ENCODE measurements around the gene ABCA3. TPM values are rescaled to one million over a fixed set of nuclear protein-coding genes. Genes with fewer than 3 reads are reported as not detected.

ABCA3 gene
- total RNA-seq, 4 donors from 2014 or later = 7.5 to 27.5 (median 12.3) TPM

DNA sequence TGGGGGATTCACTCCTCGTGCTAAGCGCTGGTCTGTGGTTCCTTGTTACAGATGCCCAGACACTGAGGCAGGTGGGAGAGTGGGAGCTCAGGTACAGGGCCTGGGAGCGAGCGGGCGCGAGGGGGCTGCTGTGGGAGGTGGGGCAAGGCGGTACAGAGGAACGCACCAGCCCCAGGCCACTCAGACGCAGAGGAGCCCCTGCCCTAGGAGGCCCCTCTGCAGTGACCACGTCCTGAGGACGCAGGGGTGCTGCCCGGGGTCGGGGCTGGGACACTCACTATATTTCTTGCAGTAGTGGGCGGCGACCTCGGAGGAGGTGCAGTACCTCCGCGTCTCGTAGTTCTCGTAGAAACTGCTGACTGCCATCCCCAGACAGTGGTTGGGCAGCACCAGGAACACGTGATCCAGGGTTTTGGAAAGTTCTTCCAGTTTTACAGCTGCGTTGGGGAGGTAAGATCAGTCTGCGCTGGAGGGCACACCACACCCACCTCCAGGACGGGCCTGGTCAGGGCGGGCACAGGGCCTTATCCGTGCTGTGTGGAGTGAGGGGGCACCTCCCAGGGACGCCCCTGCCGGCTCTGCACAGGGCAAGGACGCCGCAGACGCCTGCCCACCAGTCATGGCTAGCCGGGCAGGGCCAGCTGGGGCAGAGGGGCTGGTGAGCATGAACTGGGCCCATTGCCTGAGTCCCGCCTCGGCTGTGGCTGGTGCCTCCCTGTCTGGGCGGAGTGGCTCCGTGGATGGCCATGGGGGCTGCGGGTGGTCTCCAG lies 56.3 kb downstream of the ABCA3 start:
- no peaks in the 10 kb centered on the region for H3K4me1 ChIP-seq
- ATAC-seq = no peak
- H3K36me3 ChIP-seq = peaks cover 0 to 89% of the 10 kb centered on the region in 2 donors
- no peaks in the 10 kb centered on the region for H3K27me3 ChIP-seq
- H3K4me3 ChIP-seq = no peak overlapping the region
- no peaks in the 10 kb centered on the region for H3K9me3 ChIP-seq
- TF ChIP-seq POLR2A (IDR thresholded peaks at IDR 0.05) (no peak), POLR2AphosphoS5 (IDR thresholded peaks at IDR 0.05) (no peak), EP300 (IDR thresholded peaks at IDR 0.05) (no peak)
- TF ChIP-seq, protein P1, sequence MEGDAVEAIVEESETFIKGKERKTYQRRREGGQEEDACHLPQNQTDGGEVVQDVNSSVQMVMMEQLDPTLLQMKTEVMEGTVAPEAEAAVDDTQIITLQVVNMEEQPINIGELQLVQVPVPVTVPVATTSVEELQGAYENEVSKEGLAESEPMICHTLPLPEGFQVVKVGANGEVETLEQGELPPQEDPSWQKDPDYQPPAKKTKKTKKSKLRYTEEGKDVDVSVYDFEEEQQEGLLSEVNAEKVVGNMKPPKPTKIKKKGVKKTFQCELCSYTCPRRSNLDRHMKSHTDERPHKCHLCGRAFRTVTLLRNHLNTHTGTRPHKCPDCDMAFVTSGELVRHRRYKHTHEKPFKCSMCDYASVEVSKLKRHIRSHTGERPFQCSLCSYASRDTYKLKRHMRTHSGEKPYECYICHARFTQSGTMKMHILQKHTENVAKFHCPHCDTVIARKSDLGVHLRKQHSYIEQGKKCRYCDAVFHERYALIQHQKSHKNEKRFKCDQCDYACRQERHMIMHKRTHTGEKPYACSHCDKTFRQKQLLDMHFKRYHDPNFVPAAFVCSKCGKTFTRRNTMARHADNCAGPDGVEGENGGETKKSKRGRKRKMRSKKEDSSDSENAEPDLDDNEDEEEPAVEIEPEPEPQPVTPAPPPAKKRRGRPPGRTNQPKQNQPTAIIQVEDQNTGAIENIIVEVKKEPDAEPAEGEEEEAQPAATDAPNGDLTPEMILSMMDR (IDR thresholded peaks at IDR 0.05) = no peak
- WGBS, 2 donors (ENCODE audit: low coverage in 1 of 2) = 77% methylated on average over 2 of the region's 37 CpGs; no CpG with 5 or more reads in 1 of the 2 donors
- H3K27ac ChIP-seq = no peak overlapping the region

- no peaks in the 10 kb centered on the region for H3K27me3 ChIP-seq
- H3K4me3 ChIP-seq = no peak overlapping the region
- WGBS, 2 donors (ENCODE audit: low coverage in 1 of 2) = 100% methylated on average over 1 to 3 of the region's 26 CpGs
- H3K9me3 ChIP-seq = no peaks in the 10 kb centered on the region
- peaks cover 0 to 88% of the 10 kb centered on the region in 2 donors for H3K36me3 ChIP-seq
- no peak for ATAC-seq
- H3K27ac ChIP-seq = no peak overlapping the region
- TF ChIP-seq, protein P1 (IDR thresholded peaks at IDR 0.05) = no peak
- TF ChIP-seq EP300 (IDR thresholded peaks at IDR 0.05) = no peak
- no peak for TF ChIP-seq POLR2A (IDR thresholded peaks at IDR 0.05)
- no peak for TF ChIP-seq POLR2AphosphoS5 (IDR thresholded peaks at IDR 0.05)
- H3K4me1 ChIP-seq = no peaks in the 10 kb centered on the region
These were observed 57.5 kb downstream of the ABCA3 start for GRCh38 chr16:2282866-2283555.

DNA sequence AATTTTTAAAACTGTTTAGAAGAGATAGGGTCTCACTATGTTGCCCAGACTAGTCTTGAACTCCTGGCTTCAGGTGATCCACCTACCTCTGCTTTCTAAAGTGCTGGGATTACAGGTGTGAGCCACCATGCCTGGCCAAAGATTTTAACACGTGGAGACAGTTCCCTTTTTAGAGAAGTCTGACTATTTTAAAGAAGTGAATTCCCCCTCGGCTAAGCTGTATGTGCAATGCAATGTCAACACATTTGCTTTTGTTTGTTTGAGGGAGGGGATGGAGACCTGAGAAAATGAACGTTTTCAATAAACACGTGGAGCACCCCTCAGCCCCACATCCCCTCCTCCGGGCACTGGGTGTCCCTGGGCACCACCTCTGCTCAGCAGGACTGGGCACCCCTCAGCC lies 58.3 kb downstream of the ABCA3 start:
- whole genome bisulfite sequencing, 2 donors (ENCODE audit: low coverage in 1 of 2) = 50 to 77% methylated on average over 3 to 4 of the region's 5 CpGs
- Histone ChIP-seq H3K27me3 (no peaks in the 10 kb centered on the region), H3K9me3 (no peaks in the 10 kb centered on the region), H3K27ac (no peak overlapping the region), H3K36me3 (peaks cover 0 to 88% of the 10 kb centered on the region in 2 donors), H3K4me1 (no peaks in the 10 kb centered on the region), H3K4me3 (no peak overlapping the region)
- ATAC-seq = no peak
- TF ChIP-seq POLR2A (IDR thresholded peaks at IDR 0.05) (no peak), POLR2AphosphoS5 (IDR thresholded peaks at IDR 0.05) (no peak), EP300 (IDR thresholded peaks at IDR 0.05) (no peak)
- TF ChIP-seq, protein P1 (IDR thresholded peaks at IDR 0.05) = no peak

DNA sequence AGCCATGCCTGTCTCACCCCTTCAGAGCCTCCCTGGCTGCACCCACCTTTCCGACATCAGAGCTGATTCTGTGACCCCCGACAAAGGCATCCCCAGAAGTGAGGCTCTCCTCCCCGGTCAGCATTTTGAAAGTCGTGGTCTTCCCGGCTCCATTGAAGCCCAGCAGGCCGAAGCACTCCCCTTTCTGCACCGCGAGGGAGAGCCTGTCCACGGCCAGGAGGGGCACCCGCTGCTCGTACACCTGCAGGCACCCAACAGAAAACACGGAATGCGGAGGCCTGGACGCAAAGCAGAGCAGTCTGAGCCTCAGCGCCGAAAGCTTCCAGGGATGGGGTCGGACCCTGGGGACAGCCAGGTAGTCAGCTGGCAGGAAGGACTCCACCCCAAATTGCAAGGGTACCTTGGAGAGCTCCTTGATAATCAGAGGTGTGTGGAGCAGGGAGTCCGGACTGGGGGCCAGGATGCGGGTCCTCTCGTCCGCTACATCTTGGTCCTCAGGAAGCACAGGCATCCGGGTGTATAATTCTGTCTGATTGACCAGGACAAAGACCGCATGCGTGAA lies 59.5 kb downstream of the ABCA3 start:
- no peak for ATAC-seq
- 60 to 100% methylated on average over 1 of the region's 24 CpGs for WGBS, 2 donors (ENCODE audit: low coverage in 1 of 2)

More for the DNA sequence above, 59.5 kb downstream of the ABCA3 start:
- Histone ChIP-seq H3K36me3 (peaks cover 0 to 88% of the 10 kb centered on the region in 2 donors), H3K4me1 (no peaks in the 10 kb centered on the region), H3K27ac (no peak overlapping the region), H3K9me3 (no peaks in the 10 kb centered on the region), H3K4me3 (no peak overlapping the region), H3K27me3 (no peaks in the 10 kb centered on the region)
- no peak for TF ChIP-seq POLR2AphosphoS5 (IDR thresholded peaks at IDR 0.05)
- TF ChIP-seq, protein P1 (IDR thresholded peaks at IDR 0.05) = no peak
- TF ChIP-seq EP300 (IDR thresholded peaks at IDR 0.05) = no peak
- TF ChIP-seq POLR2A (IDR thresholded peaks at IDR 0.05) = no peak

All from gastroesophageal sphincter (tissue), 4 donors.